KMS-11 (cell line): ENCODE data around the gene NFIB.

Source experiments
- H2AFZ ChIP-seq: fragments of 200-600 bp; sonication (generic); 2 replicates; pipeline ENCODE4 v1.6.1; 2016; ENCODE audit warnings: antibody characterized with exemption, mixed run types, low read depth
- H3K27ac ChIP-seq: fragments of 200-600 bp; sonication (generic); 2 replicates; pipeline ENCODE4 v1.6.1; 2016; ENCODE audit warnings: mild to moderate bottlenecking, mixed run types
- H3K27me3 ChIP-seq: fragments of 200-600 bp; sonication (generic); 2 replicates; pipeline ENCODE4 v1.6.1; 2017; ENCODE audit warnings: mild to moderate bottlenecking, low read depth, mixed run types, moderate library complexity; ENCODE audit not compliant: insufficient read depth
- H3K36me3 ChIP-seq: fragments of 200-600 bp; sonication (generic); 2 replicates; pipeline ENCODE4 v1.6.1; 2017; ENCODE audit warnings: mild to moderate bottlenecking, mixed run types; ENCODE audit not compliant: insufficient read depth
- H3K4me1 ChIP-seq: fragments of 200-600 bp; sonication (generic); 2 replicates; pipeline ENCODE4 v1.6.1; 2016; ENCODE audit warnings: mild to moderate bottlenecking, low read depth, mixed run types; ENCODE audit not compliant: poor library complexity, severe bottlenecking
- H3K4me2 ChIP-seq: fragments of 200-600 bp; sonication (generic); 2 replicates; pipeline ENCODE4 v1.7.0; 2016; ENCODE audit warnings: mild to moderate bottlenecking, mixed run types
- H3K4me3 ChIP-seq: fragments of 200-600 bp; sonication (generic); IDR thresholded peaks from 2 replicates; pipeline ENCODE4 v1.6.1; 2017; ENCODE audit warnings: low read depth, low read length, mixed read lengths; ENCODE audit not compliant: insufficient read depth
- H3K79me2 ChIP-seq: fragments of 200-600 bp; sonication (generic); 2 replicates; pipeline ENCODE4 v1.6.1; 2016; ENCODE audit warnings: low read depth, mixed run types; ENCODE audit not compliant: insufficient read depth
- H3K9ac ChIP-seq: fragments of 200-600 bp; sonication (generic); 2 replicates; pipeline ENCODE4 v1.6.1; 2016; ENCODE audit warnings: mild to moderate bottlenecking, mixed run types
- H4K20me1 ChIP-seq: fragments of 200-600 bp; sonication (generic); 2 replicates; pipeline ENCODE4 v1.6.1; 2016; ENCODE audit warnings: mild to moderate bottlenecking, mixed run types; ENCODE audit not compliant: insufficient read depth
- CTCF ChIP-seq: fragments of 200-600 bp; sonication (generic); conservative IDR thresholded peaks from 2 replicates; pipeline ENCODE4 v1.6.1; 2017; ENCODE audit warnings: low read depth, mild to moderate bottlenecking, antibody characterized with exemption, low read length, moderate library complexity, mixed read lengths

Gene NFIB

DNA sequence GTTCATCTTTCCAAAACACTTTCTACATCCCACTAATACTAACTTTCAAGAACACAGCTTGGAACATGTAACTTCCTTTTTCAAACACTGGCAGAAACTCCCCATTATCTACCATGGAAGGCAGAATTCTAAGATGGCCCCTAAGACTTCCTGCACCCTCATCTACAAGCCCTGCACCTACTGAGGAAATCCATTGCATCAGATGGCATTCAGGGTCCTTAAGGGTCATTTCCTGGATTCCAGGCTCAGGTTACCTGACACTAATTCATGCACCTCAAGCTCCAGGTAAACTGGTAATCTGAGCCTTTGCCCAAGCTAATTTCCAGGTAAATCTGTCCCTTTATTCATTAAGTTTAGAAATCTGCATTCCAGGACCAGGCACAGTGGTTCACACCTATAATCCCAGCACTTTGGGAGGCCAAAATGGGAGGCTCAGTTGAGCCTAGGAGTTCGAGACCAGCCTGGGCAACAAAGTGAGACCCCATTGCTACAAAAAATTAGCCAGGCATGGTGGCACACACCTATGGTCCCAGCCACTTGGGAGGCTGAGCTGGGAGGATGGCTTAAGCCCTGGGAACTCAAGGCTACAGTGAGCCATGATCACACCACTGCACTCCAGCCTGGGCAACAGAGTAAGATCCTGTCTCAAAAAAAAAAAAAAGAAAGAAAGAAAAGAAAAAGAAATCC is 91.6 kb downstream of the NFIB start:
- Histone ChIP-seq H3K4me1 (no peaks in the 10 kb centered on the region), H3K27me3 (no peaks in the 10 kb centered on the region), H3K9ac (no peak overlapping the region), H4K20me1 (no peaks in the 10 kb centered on the region), H3K27ac (no peak overlapping the region), H3K4me3 (no peak overlapping the region), H3K36me3 (no peaks in the 10 kb centered on the region), H3K4me2 (no peak overlapping the region), H3K79me2 (no peaks in the 10 kb centered on the region), H2AFZ (no peak overlapping the region)
- no peak for TF ChIP-seq CTCF

- Histone ChIP-seq H4K20me1 (no peaks in the 10 kb centered on the region), H3K27ac (no peak overlapping the region), H3K4me1 (no peaks in the 10 kb centered on the region), H3K4me2 (no peak overlapping the region), H3K9ac (no peak overlapping the region), H3K79me2 (no peaks in the 10 kb centered on the region), H3K36me3 (no peaks in the 10 kb centered on the region), H3K27me3 (no peaks in the 10 kb centered on the region), H2AFZ (no peak overlapping the region), H3K4me3 (no peak overlapping the region)
- TF ChIP-seq CTCF: no peak
Measured at GRCh38 chr9:14221558-14221957, 92.4 kb downstream of the NFIB start.

- Histone ChIP-seq H3K36me3 (no peaks in the 10 kb centered on the region), H3K27me3 (no peaks in the 10 kb centered on the region), H3K27ac (no peak overlapping the region), H4K20me1 (no peaks in the 10 kb centered on the region), H3K4me3 (no peak overlapping the region), H2AFZ (no peak overlapping the region), H3K9ac (no peak overlapping the region), H3K4me1 (no peaks in the 10 kb centered on the region), H3K79me2 (no peaks in the 10 kb centered on the region), H3K4me2 (no peak overlapping the region)
- TF ChIP-seq CTCF: no peak
Measured at GRCh38 chr9:14221119-14221518, 92.8 kb downstream of the NFIB start.

DNA sequence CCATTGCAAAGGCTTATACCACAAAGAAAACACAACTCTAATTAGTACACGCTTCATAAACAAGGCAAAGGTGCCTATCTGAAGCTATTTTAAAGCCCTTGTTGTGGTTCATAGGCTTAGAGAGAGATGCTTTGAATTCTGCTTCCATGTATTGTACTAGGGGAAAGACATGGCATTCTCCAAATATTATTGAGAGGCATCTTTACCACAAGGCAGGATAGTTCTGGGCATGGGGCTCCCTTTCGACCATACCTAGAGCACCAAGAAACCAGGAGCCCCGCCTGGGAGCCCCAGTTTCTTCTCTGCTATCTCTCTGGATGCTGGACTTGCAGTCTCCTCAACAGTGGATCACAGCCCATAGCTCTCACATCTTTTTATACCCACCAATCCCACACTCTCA is 93.7 kb downstream of the NFIB start:
- Histone ChIP-seq H3K4me1 (no peaks in the 10 kb centered on the region), H2AFZ (no peak overlapping the region), H3K4me2 (no peak overlapping the region), H3K36me3 (no peaks in the 10 kb centered on the region), H3K9ac (no peak overlapping the region), H3K79me2 (no peaks in the 10 kb centered on the region), H3K4me3 (no peak overlapping the region), H4K20me1 (no peaks in the 10 kb centered on the region), H3K27me3 (no peaks in the 10 kb centered on the region), H3K27ac (no peak overlapping the region)
- TF ChIP-seq CTCF: no peak
